ENCODE measurements around the gene XPR1.

XPR1 gene

DNA sequence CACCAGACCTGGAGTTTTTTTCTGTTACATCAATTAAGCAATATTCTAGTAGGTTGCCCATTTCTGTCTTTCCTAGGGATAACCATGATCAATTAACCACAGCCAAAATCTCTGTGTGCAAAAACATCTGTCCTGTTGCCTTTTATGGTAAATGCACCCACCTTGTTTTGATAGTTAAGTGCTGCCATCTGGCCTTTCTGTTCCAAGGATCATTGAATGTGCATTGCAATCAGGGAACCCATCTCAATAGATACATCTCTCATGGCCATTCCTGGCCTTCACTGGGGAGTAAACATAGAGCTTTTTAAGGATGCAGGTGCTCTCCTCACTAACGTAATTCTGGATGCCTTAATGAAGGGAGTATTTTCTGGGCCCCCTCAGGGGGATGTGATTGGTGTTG lies 169.1 kb downstream of the XPR1 start:
- H3K79me2 ChIP-seq (ENCODE audit: insufficient read depth, low read length), result no peaks in the 10 kb centered on the region
- no peaks in the 10 kb centered on the region for H3K27me3 ChIP-seq (ENCODE audit: insufficient read depth, low read length, poor library complexity, severe bottlenecking)
- no peak overlapping the region for H3K4me2 ChIP-seq (ENCODE audit: low read depth, low read length, poor library complexity, severe bottlenecking)
- no peaks in the 10 kb centered on the region for H4K20me1 ChIP-seq (ENCODE audit: insufficient read depth, low read length, poor library complexity, severe bottlenecking)
- no peaks in the 10 kb centered on the region for H3F3A ChIP-seq (ENCODE audit: low read depth)
- no peak overlapping the region for H3K9ac ChIP-seq (ENCODE audit: low read depth, low read length, poor library complexity, severe bottlenecking)
- peaks cover 3% of the 10 kb centered on the region; the same call in 1 of the 2 replicates for H3K36me3 ChIP-seq (ENCODE audit: insufficient read depth, low read length)
- no peak for TF ChIP-seq EZH2phosphoT487 (IDR thresholded peaks at IDR 0.05; ENCODE audit: borderline replicate concordance)
- TF ChIP-seq, protein P1, sequence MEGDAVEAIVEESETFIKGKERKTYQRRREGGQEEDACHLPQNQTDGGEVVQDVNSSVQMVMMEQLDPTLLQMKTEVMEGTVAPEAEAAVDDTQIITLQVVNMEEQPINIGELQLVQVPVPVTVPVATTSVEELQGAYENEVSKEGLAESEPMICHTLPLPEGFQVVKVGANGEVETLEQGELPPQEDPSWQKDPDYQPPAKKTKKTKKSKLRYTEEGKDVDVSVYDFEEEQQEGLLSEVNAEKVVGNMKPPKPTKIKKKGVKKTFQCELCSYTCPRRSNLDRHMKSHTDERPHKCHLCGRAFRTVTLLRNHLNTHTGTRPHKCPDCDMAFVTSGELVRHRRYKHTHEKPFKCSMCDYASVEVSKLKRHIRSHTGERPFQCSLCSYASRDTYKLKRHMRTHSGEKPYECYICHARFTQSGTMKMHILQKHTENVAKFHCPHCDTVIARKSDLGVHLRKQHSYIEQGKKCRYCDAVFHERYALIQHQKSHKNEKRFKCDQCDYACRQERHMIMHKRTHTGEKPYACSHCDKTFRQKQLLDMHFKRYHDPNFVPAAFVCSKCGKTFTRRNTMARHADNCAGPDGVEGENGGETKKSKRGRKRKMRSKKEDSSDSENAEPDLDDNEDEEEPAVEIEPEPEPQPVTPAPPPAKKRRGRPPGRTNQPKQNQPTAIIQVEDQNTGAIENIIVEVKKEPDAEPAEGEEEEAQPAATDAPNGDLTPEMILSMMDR (conservative IDR thresholded peaks at IDR 0.05; ENCODE audit: low read length), result no peak
- H3K9me2 ChIP-seq (replicated peaks; ENCODE audit: low read depth, low read length), result no peaks in the 10 kb centered on the region
- no peak overlapping the region for H3K4me3 ChIP-seq (ENCODE audit: low read length, poor library complexity, severe bottlenecking)
- H2AFZ ChIP-seq (ENCODE audit: low read length), result no peak overlapping the region
- no peaks in the 10 kb centered on the region for H3K4me1 ChIP-seq (ENCODE audit: insufficient read depth, low read length, poor library complexity, severe bottlenecking)
- no peaks in the 10 kb centered on the region for H3K9me3 ChIP-seq (ENCODE audit: insufficient read depth, low read depth, low read length)

GRCh38 chr1:180802813-180803212 lies 171.0 kb downstream of the XPR1 start:
- H3K9ac ChIP-seq (ENCODE audit: low read depth, low read length, poor library complexity, severe bottlenecking), result no peak overlapping the region
- no peaks in the 10 kb centered on the region for H3K9me3 ChIP-seq (ENCODE audit: insufficient read depth, low read depth, low read length)
- TF ChIP-seq, protein P1 (conservative IDR thresholded peaks at IDR 0.05; ENCODE audit: low read length), result no peak
- no peak for TF ChIP-seq EZH2phosphoT487 (IDR thresholded peaks at IDR 0.05; ENCODE audit: borderline replicate concordance)
- H3F3A ChIP-seq (ENCODE audit: low read depth), result no peaks in the 10 kb centered on the region
- H3K9me2 ChIP-seq (replicated peaks; ENCODE audit: low read depth, low read length), result no peaks in the 10 kb centered on the region
- H3K4me1 ChIP-seq (ENCODE audit: insufficient read depth, low read length, poor library complexity, severe bottlenecking), result no peaks in the 10 kb centered on the region
- no peak overlapping the region for H2AFZ ChIP-seq (ENCODE audit: low read length)
- H3K27me3 ChIP-seq (ENCODE audit: insufficient read depth, low read length, poor library complexity, severe bottlenecking), result no peaks in the 10 kb centered on the region
- H3K4me3 ChIP-seq (ENCODE audit: low read length, poor library complexity, severe bottlenecking), result no peak overlapping the region
- peaks cover 18% of the 10 kb centered on the region for H3K36me3 ChIP-seq (ENCODE audit: insufficient read depth, low read length)
- H3K4me2 ChIP-seq (ENCODE audit: low read depth, low read length, poor library complexity, severe bottlenecking), result no peak overlapping the region
- no peaks in the 10 kb centered on the region for H4K20me1 ChIP-seq (ENCODE audit: insufficient read depth, low read length, poor library complexity, severe bottlenecking)
- H3K79me2 ChIP-seq (ENCODE audit: insufficient read depth, low read length), result no peaks in the 10 kb centered on the region

- Histone ChIP-seq H3K4me3 (ENCODE audit: low read length, poor library complexity, severe bottlenecking) (no peak overlapping the region), H3K79me2 (ENCODE audit: insufficient read depth, low read length) (no peaks in the 10 kb centered on the region), H3K9me3 (ENCODE audit: insufficient read depth, low read depth, low read length) (no peaks in the 10 kb centered on the region), H3K4me2 (ENCODE audit: low read depth, low read length, poor library complexity, severe bottlenecking) (no peak overlapping the region), H3K27me3 (ENCODE audit: insufficient read depth, low read length, poor library complexity, severe bottlenecking) (no peaks in the 10 kb centered on the region), H3K36me3 (ENCODE audit: insufficient read depth, low read length) (peaks cover 31% of the 10 kb centered on the region), H3K4me1 (ENCODE audit: insufficient read depth, low read length, poor library complexity, severe bottlenecking) (no peaks in the 10 kb centered on the region), H3K9me2 (replicated peaks; ENCODE audit: low read depth, low read length) (no peaks in the 10 kb centered on the region), H3F3A (ENCODE audit: low read depth) (no peaks in the 10 kb centered on the region), H4K20me1 (ENCODE audit: insufficient read depth, low read length, poor library complexity, severe bottlenecking) (no peaks in the 10 kb centered on the region), H2AFZ (ENCODE audit: low read length) (no peak overlapping the region), H3K9ac (ENCODE audit: low read depth, low read length, poor library complexity, severe bottlenecking) (no peak overlapping the region)
- TF ChIP-seq, protein P1 (conservative IDR thresholded peaks at IDR 0.05; ENCODE audit: low read length), result no peak
- no peak for TF ChIP-seq EZH2phosphoT487 (IDR thresholded peaks at IDR 0.05; ENCODE audit: borderline replicate concordance)
These were observed 173.5 kb downstream of the XPR1 start for GRCh38 chr1:180805316-180805715.

Measured in Loucy (cell line).